NCI-H2171 (cell line): ENCODE data around the gene MORF4L1.
A peak's percentile ranks its signal among the peaks of the same experiment; 100 is the strongest.
"Not testable (repeated sequence)": the region's sequence is repeated elsewhere in the genome, so short reads cannot be mapped to it uniquely, and the experiment has no call there.

Experiments
- DNase-seq: peaks from one replicate; lab custom pipeline; 2025; lab: John Stamatoyannopoulos, UW

Gene MORF4L1

GRCh38 chr15:78859971-78860719 lies 12.5 kb upstream of the MORF4L1 start:
- DNase-seq: peak; percentile 66

GRCh38 chr15:78865585-78865984 lies 7.1 kb upstream of the MORF4L1 start:
- DNase-seq: not testable (repeated sequence)

GRCh38 chr15:78866031-78866430 lies 6.7 kb upstream of the MORF4L1 start:
- not testable (repeated sequence) for DNase-seq

- DNase-seq: no peak
These were observed 5.9 kb upstream of the MORF4L1 start for GRCh38 chr15:78866803-78867202.

GRCh38 chr15:78868366-78868765 lies 4.3 kb upstream of the MORF4L1 start:
- DNase-seq: no peak

GRCh38 chr15:78871483-78872127 lies 1.1 kb upstream of the MORF4L1 start:
- DNase-seq: not testable (repeated sequence)

- DNase-seq: peak; percentile 95
These were observed 492 bp downstream of the MORF4L1 start for GRCh38 chr15:78872972-78873792.

GRCh38 chr15:78873793-78874765 lies 1.4 kb downstream of the MORF4L1 start:
- DNase-seq: no peak

- no peak for DNase-seq
These were observed 2.6 kb downstream of the MORF4L1 start for GRCh38 chr15:78875107-78875914.

- DNase-seq: not testable (repeated sequence)
These were observed 4.3 kb downstream of the MORF4L1 start for GRCh38 chr15:78876954-78877353.

- DNase-seq: no peak
These were observed 5.7 kb downstream of the MORF4L1 start for GRCh38 chr15:78878356-78878755.

- no peak for DNase-seq
These were observed 7.0 kb downstream of the MORF4L1 start for GRCh38 chr15:78879517-78880241.

GRCh38 chr15:78880242-78880533 lies 7.5 kb downstream of the MORF4L1 start:
- no peak for DNase-seq

- DNase-seq: no peak
These were observed 8.1 kb downstream of the MORF4L1 start for GRCh38 chr15:78880813-78881212.

GRCh38 chr15:78881681-78882080 lies 9.0 kb downstream of the MORF4L1 start:
- no peak for DNase-seq

GRCh38 chr15:78889000-78889399 lies 16.3 kb downstream of the MORF4L1 start:
- DNase-seq: no peak

- DNase-seq: no peak
These were observed 20.8 kb downstream of the MORF4L1 start for GRCh38 chr15:78893538-78893937.

GRCh38 chr15:78895471-78895870 lies 22.8 kb downstream of the MORF4L1 start:
- DNase-seq: no peak

GRCh38 chr15:78898540-78898939 lies 25.9 kb downstream of the MORF4L1 start:
- no peak for DNase-seq
